ENCODE data around the gene PAPSS2. TPM values are rescaled to one million over a fixed set of nuclear protein-coding genes. Genes with fewer than 3 reads are reported as not detected.

PAPSS2 gene
- total RNA-seq, 1 donor from 2014 or later = 96.4 TPM

DNA sequence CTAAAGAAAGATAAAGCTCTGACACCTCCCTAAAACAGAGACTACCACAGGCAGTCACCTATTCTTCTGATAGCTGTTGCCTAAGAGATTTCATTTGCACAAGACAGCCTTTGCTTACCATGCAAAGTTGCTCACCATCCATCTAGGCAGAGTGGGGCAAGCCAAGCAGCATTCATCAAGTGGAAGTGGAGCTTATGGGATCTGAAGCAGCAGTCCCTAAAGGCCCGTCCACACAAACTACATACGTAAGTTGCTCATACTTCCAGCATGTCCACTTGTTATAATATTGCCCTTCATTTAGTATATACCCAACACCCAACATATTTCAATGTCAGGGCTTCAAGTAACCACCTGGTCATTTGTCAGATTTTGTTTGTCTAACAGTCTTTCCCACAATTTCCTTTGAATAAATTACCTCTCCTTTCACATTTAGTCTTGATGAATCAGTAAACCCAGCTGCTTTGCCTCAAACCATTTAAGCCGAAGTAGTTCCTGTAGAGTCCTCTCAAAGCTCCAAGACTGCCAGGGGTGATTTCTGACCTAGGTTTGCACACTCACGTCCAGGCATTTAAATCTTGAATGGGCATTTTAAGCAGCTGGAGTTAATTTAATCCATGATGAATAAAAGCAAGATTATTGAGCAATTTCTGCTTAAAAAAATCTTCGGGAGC, 90.5 kb downstream of the PAPSS2 start:
- DNase-seq (ENCODE audit: low spot score) = no peak

DNA sequence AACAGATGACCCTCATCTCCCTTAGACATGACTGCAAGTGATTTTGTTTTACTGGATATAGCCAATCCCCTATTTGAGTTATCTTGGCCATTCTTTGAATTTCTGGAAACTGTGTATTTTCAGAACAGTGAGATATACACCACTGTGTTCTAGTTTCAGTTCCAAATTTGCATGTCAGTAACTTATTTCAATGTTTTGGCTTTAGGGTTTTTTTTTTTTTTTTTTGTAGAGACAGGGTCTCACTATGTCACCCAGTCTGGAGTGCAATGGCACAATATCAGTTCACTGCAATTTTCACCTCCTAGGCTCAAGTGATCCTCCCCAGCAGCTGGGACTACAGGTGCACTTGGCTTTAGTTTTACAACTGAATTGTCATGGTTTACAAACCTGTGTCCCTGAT, 91.1 kb downstream of the PAPSS2 start:
- DNase-seq (ENCODE audit: low spot score) = no peak

DNA sequence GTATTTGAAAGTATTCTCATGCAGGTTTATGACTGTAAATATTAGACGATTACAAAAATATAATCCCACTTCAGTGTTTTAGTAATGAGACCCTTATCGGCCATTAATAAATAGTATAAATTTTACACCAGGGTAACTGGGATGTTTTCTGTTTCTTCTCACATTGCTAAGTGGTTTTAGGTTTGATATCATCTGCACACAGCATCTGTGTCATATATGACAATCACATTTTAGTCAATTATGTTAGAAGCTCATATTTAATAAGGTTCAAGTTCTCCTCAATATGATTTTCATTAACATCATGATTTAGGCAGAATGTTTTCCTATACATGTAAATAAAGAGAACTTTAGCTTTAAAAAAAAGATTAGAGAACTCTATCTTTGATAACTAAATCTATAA, 91.6 kb downstream of the PAPSS2 start:
- DNase-seq (ENCODE audit: low spot score) = no peak

DNA sequence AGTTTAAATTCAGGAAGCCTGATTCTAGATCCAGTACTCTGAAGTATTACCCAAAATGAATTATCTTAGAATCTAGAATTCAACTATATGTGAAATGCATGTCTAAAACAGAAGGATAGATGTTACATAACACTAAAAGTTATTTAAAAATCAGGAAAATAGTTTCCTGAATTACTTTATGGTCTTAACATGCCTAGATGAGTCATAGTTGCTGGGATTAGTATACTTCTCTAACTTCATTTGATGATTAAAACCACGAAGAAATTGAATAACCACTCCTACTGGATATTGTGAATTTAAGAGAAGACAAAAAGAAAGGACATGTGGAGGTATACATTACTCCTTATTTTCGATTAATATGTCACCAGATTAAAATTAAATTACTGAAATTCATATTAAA, 92.9 kb downstream of the PAPSS2 start:
- DNase-seq (ENCODE audit: low spot score) = no peak

DNA sequence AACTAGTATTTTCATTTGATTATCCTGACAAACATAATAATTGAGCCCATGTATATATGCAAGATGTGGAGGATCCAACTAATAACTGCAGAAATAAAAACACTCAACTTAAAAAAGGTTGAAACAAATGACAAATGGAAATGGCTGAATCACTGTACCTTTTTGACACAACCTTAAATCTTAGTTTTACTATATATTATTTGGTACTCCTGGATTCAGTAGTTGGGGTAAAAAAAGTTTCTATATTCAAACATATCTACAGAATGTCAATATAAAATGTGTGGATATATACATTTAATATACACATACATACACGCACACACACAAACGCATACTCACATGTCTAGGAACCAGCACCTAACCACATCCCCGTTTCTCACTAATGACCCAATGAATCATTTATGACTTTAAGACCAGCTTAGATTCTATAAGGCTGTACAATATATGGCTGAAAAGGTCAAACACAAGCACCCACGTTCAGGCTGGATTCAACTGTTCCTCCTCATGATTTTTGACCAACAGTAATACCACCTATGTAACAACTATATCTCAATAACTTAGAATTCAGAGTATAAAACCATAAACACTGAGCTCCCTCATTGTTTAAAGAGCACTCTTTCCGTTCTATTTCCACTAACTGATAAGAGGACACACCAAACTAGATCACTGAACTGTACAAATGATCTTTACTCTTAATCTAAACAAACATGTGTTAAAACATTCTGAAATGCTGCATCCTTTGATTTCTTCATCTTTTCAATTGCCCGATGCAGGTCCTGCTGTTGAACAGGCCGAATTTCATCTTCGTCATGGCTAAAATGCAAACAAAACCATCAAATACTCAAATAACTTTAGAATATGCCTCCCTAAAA, 94.6 kb downstream of the PAPSS2 start:
- no peak for DNase-seq (ENCODE audit: low spot score)

DNA sequence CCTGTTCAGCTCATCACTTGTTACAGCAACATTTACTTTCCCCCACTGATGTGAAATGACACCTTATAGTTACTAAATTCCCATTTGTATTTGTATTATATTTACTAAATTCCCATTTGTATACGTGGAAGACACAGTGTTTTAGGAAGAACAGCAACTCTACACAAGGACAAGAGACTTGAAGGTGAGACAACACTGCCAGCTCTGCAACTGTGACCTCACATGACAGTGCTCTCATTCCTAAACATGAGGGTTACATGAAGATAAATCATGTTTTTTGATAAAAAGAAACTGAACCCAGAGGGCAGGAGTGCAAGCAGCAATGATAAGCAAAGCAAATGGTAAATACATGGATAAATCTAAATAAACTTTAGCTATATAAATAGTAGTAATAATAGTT, 98.0 kb downstream of the PAPSS2 start:
- no peak for DNase-seq (ENCODE audit: low spot score)

DNA sequence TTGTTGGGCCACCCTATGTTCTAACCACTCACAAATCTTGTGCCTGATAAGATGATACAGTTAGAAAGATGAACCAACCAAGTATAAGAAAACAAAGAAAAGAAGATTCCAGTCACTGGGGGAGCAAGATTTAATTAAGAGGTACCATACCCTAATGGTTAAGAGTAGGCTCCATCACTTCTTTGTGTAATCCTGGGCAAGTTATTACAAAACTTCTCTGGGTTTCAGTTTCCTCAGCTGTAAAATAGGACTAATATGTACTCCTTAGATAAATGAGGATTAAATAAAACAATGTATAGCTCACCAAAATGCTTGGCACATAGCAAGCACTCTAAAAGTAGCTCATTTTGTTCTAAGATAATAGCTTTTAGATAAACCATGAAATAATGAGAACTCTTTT, 99.9 kb downstream of the PAPSS2 start:
- DNase-seq (ENCODE audit: low spot score) = no peak

DNA sequence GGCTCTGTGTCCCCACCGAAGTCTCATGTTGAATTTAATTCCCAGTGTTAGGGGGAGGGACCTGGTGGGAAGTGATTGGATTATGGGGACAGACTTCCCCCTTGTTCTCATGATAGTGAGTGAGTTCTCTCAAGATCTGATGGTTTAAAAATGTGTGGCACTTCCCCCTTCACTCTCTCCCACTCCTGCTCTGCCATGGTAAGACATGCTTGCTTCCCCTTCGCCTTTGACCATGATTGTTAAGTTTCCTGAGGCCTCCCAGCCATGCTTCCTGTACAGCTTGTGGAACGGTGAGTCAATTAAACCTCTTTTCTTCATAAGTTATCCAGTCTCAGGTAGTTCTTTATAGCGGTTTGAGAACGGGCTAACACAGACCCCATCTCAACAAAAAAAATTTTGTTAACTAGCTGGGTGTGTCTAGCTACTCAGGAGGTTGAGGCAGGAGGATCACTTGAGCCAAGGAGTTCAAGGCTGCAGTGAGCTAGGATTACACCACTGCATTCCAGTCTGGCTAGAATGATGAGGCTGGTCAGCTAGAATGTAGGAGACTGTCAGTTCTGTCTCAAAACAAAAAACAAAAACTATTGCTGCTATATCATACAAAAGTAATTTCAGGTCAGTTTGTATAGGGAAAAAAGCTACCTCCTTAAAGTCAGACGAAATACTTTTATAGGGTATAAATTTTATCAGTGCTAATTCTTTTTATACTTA, 100.7 kb downstream of the PAPSS2 start:
- no peak for DNase-seq (ENCODE audit: low spot score)

DNA sequence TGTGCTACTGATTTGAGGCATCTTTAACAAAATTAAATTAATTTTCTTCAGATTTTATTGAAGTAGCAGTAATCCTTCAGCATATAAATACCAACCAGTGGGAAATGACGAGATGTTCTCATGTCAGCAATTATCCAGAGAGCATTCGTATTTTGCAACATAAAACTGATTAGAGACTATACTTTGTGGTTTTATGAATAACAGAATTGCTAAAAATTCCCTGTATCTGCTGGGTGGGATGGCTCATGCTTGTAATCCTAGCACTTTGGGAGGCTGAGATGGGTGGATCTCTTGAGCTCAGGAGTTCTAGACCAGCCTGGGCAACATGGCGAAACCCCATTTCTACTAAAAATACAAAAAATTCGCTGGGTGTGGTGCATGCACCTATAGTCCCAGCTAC, 101.5 kb downstream of the PAPSS2 start:
- DNase-seq (ENCODE audit: low spot score) = no peak

DNA sequence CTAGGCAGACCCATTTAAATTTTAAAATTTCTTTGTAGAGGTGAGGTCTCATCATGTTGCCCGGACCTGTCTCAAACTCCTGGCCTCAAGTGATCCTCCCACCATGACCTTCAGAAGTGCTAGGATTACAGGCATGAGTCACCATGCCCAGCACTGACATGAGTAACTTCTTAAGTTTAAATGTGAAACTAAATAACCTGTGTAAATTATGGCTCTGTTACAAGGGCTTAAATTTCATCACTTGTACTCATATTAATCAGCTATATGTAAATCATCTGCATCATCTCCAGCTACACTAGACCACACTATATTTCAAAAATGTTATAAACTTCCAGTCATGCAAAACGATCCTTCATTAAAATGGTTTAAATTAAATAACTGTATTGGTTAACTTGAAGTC, 102.2 kb downstream of the PAPSS2 start:
- DNase-seq (ENCODE audit: low spot score) = no peak

DNA sequence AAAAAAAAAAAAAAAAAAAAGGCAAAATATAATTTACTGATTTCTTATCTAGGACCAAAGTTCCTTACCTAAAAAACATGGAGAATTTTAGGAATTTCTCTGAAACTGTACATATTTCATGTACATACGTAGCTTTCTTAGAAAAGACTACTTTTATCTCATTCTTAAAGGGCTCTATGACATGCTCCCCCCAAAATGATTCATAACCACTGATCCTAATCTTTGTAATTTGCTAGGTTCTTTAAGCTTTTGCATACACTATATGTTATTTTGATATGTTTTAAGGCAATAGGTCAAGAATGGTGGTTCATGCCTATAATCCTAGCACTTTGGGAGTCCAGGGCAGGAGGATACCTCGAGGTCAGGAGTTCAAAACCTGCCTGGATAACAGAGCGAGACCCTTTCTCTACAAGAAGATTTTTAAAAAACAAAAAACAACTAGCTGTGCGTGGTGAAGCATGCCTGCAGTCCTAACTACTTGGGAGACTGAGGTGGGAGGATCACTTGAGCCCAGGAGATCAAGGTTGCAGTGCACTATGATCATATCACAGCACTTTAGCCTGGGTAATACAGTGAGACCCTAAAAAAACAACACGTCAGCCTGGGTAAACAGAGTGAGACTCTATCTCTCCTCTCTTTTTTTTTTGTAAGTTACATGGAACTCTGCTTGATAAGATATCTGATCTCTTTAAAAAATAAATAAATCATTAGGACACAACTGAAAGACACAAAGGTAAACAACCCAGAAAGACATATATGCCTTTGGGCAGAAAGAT, 103.6 kb downstream of the PAPSS2 start:
- DNase-seq (ENCODE audit: low spot score) = no peak

DNA sequence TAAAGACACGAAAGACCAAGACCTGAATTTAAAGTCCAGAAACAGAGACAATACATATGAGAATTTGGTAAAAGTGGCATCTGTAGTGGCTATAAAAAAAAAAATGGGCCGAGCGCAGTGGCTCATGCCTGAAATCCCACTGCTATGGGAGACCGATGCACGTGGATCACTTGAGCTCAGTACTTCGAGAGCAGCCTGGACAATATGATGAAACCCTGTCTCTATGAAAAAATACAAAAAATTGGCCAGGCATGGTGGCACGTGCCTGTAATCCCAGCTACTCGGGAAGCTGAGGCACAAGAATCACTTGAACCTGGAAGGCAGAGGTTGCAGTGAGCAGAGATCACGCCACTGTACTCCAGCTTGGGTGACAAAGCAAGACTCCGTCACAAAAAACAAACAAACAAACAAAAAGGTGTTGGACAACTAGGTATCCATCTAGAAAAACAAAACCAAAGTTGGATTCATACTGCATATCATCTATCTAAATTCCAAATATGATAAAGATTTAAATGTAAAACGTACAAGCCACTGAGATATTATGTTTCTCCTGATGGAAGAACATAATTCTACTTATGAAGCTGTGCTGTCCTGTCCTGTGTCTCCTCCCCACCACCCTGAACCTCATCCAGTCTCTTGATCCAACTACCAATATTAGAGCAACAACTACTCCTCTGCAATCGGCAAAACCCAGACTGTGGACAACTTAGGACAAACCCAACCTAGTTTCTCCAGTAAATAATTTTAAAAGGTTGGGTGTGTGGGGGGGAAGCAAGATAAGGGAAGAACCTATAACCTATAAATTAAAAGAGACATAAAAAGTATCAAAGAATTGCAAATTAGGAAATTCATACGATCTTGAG, 104.6 kb downstream of the PAPSS2 start:
- no peak for DNase-seq (ENCODE audit: low spot score)

DNA sequence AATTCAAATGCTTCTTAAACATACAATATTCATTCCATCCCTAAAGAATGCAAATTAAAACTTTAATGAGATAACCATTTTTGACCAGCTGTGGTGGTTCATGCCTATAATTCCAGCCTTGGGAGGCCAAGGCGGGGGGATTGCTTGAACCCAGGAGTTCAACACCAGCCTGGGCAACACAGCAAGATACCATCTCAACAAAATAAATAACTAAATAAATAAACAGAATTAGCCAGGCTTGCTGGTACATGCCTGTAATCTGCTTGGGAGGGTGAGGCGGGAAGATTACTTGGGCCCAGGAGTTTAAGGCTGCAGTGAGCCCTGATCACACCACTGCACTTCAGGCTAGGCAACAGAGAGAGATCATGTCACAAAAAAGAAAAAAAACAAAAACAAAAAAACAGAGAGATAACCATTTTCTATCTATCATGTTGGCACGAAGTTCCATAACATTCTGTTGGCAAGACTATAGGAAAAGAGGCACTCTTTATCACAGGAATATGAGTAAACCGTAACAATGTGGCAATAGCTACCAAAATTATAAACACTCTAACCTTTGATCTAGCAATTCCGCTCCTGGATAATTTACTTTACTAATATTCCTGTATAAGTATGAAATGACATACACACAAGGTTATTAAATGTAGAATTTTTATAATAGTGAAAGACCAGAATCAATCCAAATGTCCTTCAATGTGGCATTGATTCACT, 106.1 kb downstream of the PAPSS2 start:
- no peak for DNase-seq (ENCODE audit: low spot score)

DNA sequence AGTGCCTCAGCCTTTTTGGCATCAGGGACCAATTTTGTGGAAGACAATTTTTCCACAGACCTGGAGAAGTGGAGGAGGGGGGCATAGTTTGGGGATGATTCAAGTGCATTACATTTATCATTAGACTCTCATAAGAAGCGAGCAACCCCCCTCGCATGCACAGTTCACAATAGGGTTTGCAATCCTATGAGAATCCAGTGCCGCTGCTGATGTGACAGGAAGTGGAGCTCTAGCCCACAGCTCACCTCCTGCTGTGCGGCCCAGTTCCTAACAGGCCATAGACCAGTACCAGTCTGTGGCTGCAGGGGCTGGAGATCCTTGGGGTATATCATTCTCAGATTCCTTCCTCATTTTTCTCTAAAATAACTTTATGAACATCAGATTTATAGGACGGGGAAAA, 107.6 kb downstream of the PAPSS2 start:
- DNase-seq (ENCODE audit: low spot score) = no peak

DNA sequence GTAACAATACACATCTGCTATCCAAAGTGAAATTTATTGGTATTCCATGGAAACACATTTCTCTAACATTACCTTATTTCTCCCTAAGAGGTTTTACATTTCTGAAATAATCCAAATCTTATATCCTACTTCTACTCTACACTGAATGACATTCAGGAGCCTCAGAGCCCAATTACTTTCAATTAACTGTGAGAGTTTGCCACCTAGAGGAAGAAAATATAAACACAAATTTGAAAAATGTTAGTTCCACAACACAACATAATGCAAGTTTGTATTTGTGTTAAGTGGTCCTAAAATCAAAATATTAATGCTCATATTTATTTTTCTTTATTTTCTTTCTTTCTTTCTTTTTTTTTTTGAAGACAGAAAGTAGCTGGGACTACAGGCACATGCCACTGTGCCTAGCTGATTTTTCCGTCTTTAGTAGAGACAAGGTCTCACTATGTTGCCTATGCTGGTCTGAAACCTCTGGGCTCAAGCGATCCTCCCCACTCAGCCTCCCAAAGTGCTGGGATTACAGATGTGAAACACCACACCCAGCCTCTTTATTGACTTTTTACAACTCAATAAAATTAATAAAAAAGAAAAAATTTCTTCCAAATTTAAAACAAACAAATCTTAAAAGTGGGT, 112.3 kb downstream of the PAPSS2 start:
- no peak for DNase-seq (ENCODE audit: low spot score)

DNA sequence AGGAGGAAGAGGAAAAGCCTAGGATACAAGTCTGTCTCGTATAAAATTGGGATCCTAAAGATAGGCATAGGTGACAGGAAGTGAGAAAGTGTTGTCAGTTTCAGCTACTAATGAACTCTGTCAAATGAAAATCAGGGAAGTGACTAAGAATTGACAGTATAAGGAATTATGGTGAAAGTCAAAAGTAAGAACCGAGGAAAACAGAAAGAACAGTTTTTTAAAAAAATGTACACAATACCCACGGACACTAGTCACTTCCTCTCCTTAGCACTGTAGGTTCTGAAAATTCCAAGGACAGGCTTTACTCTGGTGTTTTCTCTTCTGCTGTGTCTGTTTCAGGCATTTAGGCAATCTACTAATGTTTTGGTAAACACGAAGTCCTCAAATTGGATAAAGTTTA, 116.1 kb downstream of the PAPSS2 start:
- DNase-seq (ENCODE audit: low spot score) = no peak

DNA sequence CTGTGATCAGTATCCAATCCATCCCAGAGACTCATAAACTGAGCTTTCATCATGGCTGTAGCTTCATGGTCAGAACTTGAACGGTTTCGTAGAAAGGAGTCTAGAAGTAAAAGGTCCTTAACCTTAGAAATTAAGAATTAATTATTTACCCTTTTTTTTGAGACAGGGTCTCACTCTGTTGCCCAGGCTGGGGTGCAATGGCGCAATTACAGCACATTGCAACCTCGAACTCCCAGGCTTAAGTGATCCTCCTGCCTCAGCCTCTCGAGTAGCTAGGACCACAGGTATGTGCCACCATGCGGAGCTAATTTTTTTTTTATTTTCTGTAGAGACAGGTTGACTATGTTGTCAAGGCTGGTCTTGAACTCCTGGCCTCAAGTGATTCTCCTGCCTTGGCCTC, 116.7 kb downstream of the PAPSS2 start:
- no peak for DNase-seq (ENCODE audit: low spot score)

DNA sequence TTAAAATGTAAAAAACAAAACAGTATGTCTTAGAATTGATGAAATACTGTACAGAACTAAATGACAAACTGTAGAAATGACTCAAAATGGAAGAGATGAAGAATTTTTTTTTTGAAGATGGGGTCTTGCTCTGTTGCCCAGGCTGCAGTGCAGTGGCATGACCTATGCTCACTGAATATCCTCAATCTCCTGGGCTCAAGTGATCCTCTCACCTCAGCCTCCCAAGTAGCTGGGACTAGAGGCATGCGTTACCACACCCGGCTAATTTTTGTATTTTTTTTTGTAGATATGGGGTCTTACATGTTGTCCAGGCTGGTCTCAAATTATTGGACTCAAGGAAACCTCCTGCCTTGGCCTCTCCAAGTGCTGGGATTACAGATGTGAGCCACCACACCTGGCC, 121.9 kb downstream of the PAPSS2 start:
- DNase-seq (ENCODE audit: low spot score) = no peak

DNA sequence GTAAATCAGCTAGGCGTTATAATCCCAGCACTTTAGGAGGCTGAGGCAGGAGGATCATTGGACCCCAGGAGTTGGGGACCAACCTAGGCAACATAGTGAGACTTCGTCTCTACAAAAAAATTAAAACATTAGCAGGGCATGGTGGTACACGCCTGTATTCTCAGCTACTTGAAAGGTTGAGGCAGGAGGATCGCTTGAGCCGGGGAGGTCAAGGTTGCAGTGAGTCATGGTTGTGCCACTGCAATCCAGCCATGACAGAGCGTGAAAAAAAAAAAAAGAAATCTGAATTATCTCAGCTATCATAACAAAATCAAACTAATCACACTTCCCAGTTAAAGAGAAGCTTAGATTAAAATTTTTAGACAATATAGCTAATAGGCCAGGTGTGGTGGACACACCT, 123.0 kb downstream of the PAPSS2 start:
- DNase-seq (ENCODE audit: low spot score) = no peak

DNA sequence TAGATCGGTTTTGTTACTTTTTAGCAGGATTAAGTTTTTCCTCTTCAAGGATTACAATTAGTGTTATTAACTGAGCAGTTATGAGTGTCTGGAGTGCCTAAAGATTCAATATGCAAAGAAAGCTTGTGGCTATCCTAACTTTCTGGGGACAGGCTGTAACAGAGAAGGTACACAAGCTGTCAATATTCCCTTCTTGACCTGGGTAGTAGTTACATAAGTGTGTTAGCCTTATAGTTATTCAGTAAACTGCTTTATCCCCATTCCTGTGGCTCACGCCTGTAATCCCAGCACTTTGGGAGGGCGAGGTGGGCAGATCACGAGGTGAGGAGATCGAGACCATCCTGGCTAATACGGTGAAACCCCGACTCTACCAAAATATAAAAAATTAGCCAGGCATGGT, 126.7 kb downstream of the PAPSS2 start:
- DNase-seq (ENCODE audit: low spot score) = no peak
